HCT116 (cell line): ENCODE measurements around the gene CHIC1. TPM values are rescaled to one million over a fixed set of nuclear protein-coding genes. Genes with fewer than 3 reads are reported as not detected.

Source experiments
- ATAC-seq: fragments of 200-7000 bp; cut with Tn5 transposase; 2 replicates; pipeline ENCODE4 v1.9.1; 2020; ENCODE audit warnings: mild to moderate bottlenecking, moderate library complexity
- BruUV-seq: library from RNA; stranded (reverse); fragments of 400-500 nt; replicated peaks from 2 replicates; lab custom pipeline; 2021; lab: Mats Ljungman, UMichigan
- CTCF ChIA-PET: fragments of 300-600 bp; sonication (Branson Sonifier 250); formaldehyde crosslinking; loops from one replicate; lab custom pipeline; 2021; ENCODE audit warnings: antibody characterized with exemption; lab: Charles Lee
- POLR2A ChIA-PET: fragments of 300-600, 350-600 bp; sonication (Branson Sonifier 250); formaldehyde crosslinking; loops from one replicate; lab custom pipeline; 2021; ENCODE audit warnings: antibody characterized with exemption; lab: Charles Lee
- RAD21 ChIA-PET, 2 experiments: fragments of 300-600 bp; sonication (Branson Sonifier 250); formaldehyde crosslinking; loops; one replicate each; lab custom pipeline; 2023; ENCODE audit warnings: low total read pairs in 2 of 2; ENCODE audit not compliant: uncharacterized antibody in 2 of 2, unreplicated experiment in 2 of 2, low non-redundant PET in 1 of 2; lab: Charles Lee
- DNase-seq: peaks from one replicate; pipeline ENCODE4 v3.0.0-alpha.2; 2010; ENCODE audit warnings: low read depth, low spot score
- H2AFZ ChIP-seq: fragments of 200-600 bp; shearing (Covaris generic), sonication (generic); 2 replicates; pipeline ENCODE4 v1.6.1; 2017; ENCODE audit warnings: low read depth, mixed run types, mixed read lengths, antibody characterized with exemption, low read length; ENCODE audit not compliant: poor library complexity, severe bottlenecking
- H3K27ac ChIP-seq: 2 replicates; pipeline ENCODE4 v1.5.1; 2012; ENCODE audit warnings: low read depth, low read length
- H3K27me3 ChIP-seq: fragments of 200-600 bp; sonication (generic); 2 replicates; pipeline ENCODE4 v1.6.1; 2016; ENCODE audit warnings: mixed run types, low read length, mixed read lengths; ENCODE audit not compliant: insufficient read depth
- H3K36me3 ChIP-seq, 2 experiments: fragments of 200-500 bp in 1 of 2; fragments of 200-600 bp in 1 of 2; sonication (Bioruptor generic) in 1 of 2; sonication (generic) in 1 of 2; 2 replicates each; pipeline versions ENCODE4 v1.5.1 to v1.6.1; 2014 to 2016; ENCODE audit warnings: low read length in 2 of 2, inconsistent platforms in 1 of 2, mixed read lengths in 1 of 2, mixed run types in 1 of 2; ENCODE audit not compliant: insufficient read depth in 2 of 2, control insufficient read depth in 1 of 2
- H3K4me1 ChIP-seq, 2 experiments: fragments of 200-600 bp in 1 of 2; sonication (generic) in 1 of 2; 2 replicates each; pipeline versions ENCODE4 v1.5.1 to v1.6.1; 2012 to 2017; ENCODE audit warnings: low read length in 2 of 2, inconsistent platforms in 1 of 2, mild to moderate bottlenecking in 1 of 2, mixed read lengths in 1 of 2, mixed run types in 1 of 2, moderate library complexity in 1 of 2; ENCODE audit not compliant: insufficient read depth in 2 of 2, control insufficient read depth in 1 of 2
- H3K4me2 ChIP-seq: fragments of 200-600 bp; sonication (generic); 2 replicates; pipeline ENCODE4 v1.6.1; 2017; ENCODE audit warnings: mixed run types, low read length, mixed read lengths
- H3K4me3 ChIP-seq, 2 experiments: fragments of 200-600 bp in 1 of 2; sonication (generic) in 1 of 2; replicated peaks in 1 of 2; 2 replicates each; pipeline ENCODE4 v1.5.1; 2011 to 2016; ENCODE audit warnings: low read length in 2 of 2, control low read depth in 1 of 2, low read depth in 1 of 2, mild to moderate bottlenecking in 1 of 2, mixed read lengths in 1 of 2, mixed run types in 1 of 2
- H3K79me2 ChIP-seq: fragments of 200-600 bp; sonication (generic); 2 replicates; pipeline ENCODE4 v1.6.1; 2017; ENCODE audit warnings: mild to moderate bottlenecking, mixed run types, low read length, moderate library complexity, mixed read lengths; ENCODE audit not compliant: insufficient read depth
- H3K9ac ChIP-seq: fragments of 200-600 bp; sonication (generic); 2 replicates; pipeline ENCODE4 v1.6.1; 2016; ENCODE audit warnings: low read length, mixed read lengths
- H3K9me2 ChIP-seq: fragments of 200-600 bp; sonication (generic), shearing (Covaris generic); 2 replicates; pipeline ENCODE4 v1.6.1; 2017; ENCODE audit warnings: mixed run types, mild to moderate bottlenecking, moderate library complexity; ENCODE audit not compliant: insufficient read depth
- H3K9me3 ChIP-seq, 2 experiments: fragments of 200-500 bp in 1 of 2; fragments of 200-600 bp in 1 of 2; sonication (Bioruptor generic) in 1 of 2; sonication (generic) in 1 of 2; 2 replicates each; pipeline ENCODE4 v1.6.1; 2014 to 2017; ENCODE audit warnings: low read length in 2 of 2, mixed read lengths in 2 of 2, inconsistent platforms in 1 of 2, low read depth in 1 of 2, mild to moderate bottlenecking in 1 of 2, mixed run types in 1 of 2, moderate library complexity in 1 of 2; ENCODE audit not compliant: control insufficient read depth in 1 of 2, insufficient read depth in 1 of 2
- H4K20me1 ChIP-seq: fragments of 200-600 bp; sonication (generic), shearing (Covaris generic); 2 replicates; pipeline ENCODE4 v1.6.1; 2017; ENCODE audit warnings: mixed run types, mild to moderate bottlenecking, moderate library complexity; ENCODE audit not compliant: insufficient read depth
- ATF3 ChIP-seq: IDR thresholded peaks from 2 replicates; pipeline ENCODE4 v1.6.1; 2012
- CBX3 ChIP-seq: IDR thresholded peaks from 2 replicates; pipeline ENCODE4 v1.6.1; 2012; ENCODE audit warnings: low read depth
- CEBPB ChIP-seq: IDR thresholded peaks from 2 replicates; pipeline ENCODE4 v1.6.1; 2012; ENCODE audit warnings: low read depth
- CTCF ChIP-seq, 3 experiments: fragments of 200-600 bp in 1 of 3; sonication (generic) in 1 of 3; IDR thresholded peaks in 2 of 3; conservative IDR thresholded peaks in 1 of 3; 2 replicates each; pipeline ENCODE4 v1.5.1; 2012 to 2017; ENCODE audit warnings: low read depth in 2 of 3, low read length in 2 of 3, antibody characterized with exemption in 1 of 3, borderline replicate concordance in 1 of 3, control low read depth in 1 of 3, mild to moderate bottlenecking in 1 of 3, mixed read lengths in 1 of 3, mixed run types in 1 of 3, moderate library complexity in 1 of 3; ENCODE audit not compliant: insufficient read depth in 1 of 3
- EGR1 ChIP-seq: IDR thresholded peaks from 2 replicates; pipeline ENCODE4 v1.6.1; 2012; ENCODE audit warnings: low read depth
- ELF1 ChIP-seq: IDR thresholded peaks from 2 replicates; pipeline ENCODE4 v1.6.1; 2012; ENCODE audit warnings: low read depth, borderline replicate concordance
- EZH2phosphoT487 ChIP-seq: fragments of 200-600 bp; IDR thresholded peaks from 2 replicates; pipeline ENCODE4 v1.6.1; 2018; ENCODE audit warnings: antibody characterized with exemption, borderline replicate concordance
- FOSL1 ChIP-seq: IDR thresholded peaks from 2 replicates; pipeline ENCODE4 v1.6.1; 2012; ENCODE audit warnings: low read depth
- JUND ChIP-seq: IDR thresholded peaks from 2 replicates; pipeline ENCODE4 v1.6.1; 2012
- MAX ChIP-seq: IDR thresholded peaks from 2 replicates; pipeline ENCODE4 v1.6.1; 2012
- POLR2A ChIP-seq: IDR thresholded peaks from 2 replicates; pipeline ENCODE4 v1.7.0; 2011; ENCODE audit warnings: borderline replicate concordance; ENCODE audit not compliant: insufficient read depth, insufficient read length; ENCODE audit errors: extremely low read depth
- RAD21 ChIP-seq: IDR thresholded peaks from 2 replicates; pipeline ENCODE4 v1.6.1; 2012; ENCODE audit warnings: low read depth, mild to moderate bottlenecking
- REST ChIP-seq: IDR thresholded peaks from 2 replicates; pipeline ENCODE4 v1.6.1; 2012; ENCODE audit warnings: low read depth
- SIN3A ChIP-seq: IDR thresholded peaks from 2 replicates; pipeline ENCODE4 v1.6.1; 2012; ENCODE audit warnings: low read depth
- SP1 ChIP-seq: IDR thresholded peaks from 2 replicates; pipeline ENCODE4 v1.6.1; 2012; ENCODE audit warnings: low read depth
- SRF ChIP-seq: IDR thresholded peaks from 2 replicates; pipeline ENCODE4 v1.6.1; 2012; ENCODE audit warnings: low read depth
- TCF7L2 ChIP-seq: IDR thresholded peaks from 2 replicates; pipeline ENCODE4 v1.7.0; 2011; ENCODE audit warnings: borderline replicate concordance, inconsistent platforms; ENCODE audit not compliant: insufficient read depth, insufficient read length; ENCODE audit errors: extremely low read depth
- YY1 ChIP-seq: IDR thresholded peaks from 2 replicates; pipeline ENCODE4 v1.6.1; 2011; ENCODE audit warnings: low read length, low read depth, moderate library complexity, mild to moderate bottlenecking; ENCODE audit not compliant: insufficient replicate concordance; ENCODE audit errors: extremely low read depth
- ZBTB33 ChIP-seq: IDR thresholded peaks from 2 replicates; pipeline ENCODE4 v1.6.1; 2011; ENCODE audit warnings: mild to moderate bottlenecking, low read length, moderate library complexity; ENCODE audit not compliant: insufficient replicate concordance; ENCODE audit errors: extremely low read depth
- ZFX ChIP-seq: fragments of 450-650 bp; IDR thresholded peaks from 2 replicates; pipeline ENCODE4 v1.6.1; 2017
- intact Hi-C: fragments of 100-400 bp; cut with micrococcal nuclease; formaldehyde crosslinking; loops from 2 replicates; pipeline ENCODE4 v1.10.0; 2022
- total RNA-seq: library from RNA; stranded (reverse); gene quantifications from one replicate; pipeline ENCODE4 v1.2.1, GENCODE V29; 2021; ENCODE audit not compliant: unreplicated experiment

The CHIC1 gene
- total RNA-seq, 1 experiment from 2014 or later = 0.10 TPM

GRCh38 chrX:73561801-73562200 is 1.2 kb upstream of the CHIC1 start:
- Histone ChIP-seq H3K9ac (no peak overlapping the region), H3K27me3 (no peaks in the 10 kb centered on the region), H3K79me2 (no peaks in the 10 kb centered on the region), H3K4me2 (no peak overlapping the region), H3K4me1 (no peaks in the 10 kb centered on the region), H3K9me2 (no peaks in the 10 kb centered on the region), H2AFZ (no peak overlapping the region), H3K27ac (no peak overlapping the region), H3K4me3 (no peak overlapping the region), H3K36me3 (no peaks in the 10 kb centered on the region), H4K20me1 (no peaks in the 10 kb centered on the region), H3K9me3 (no peaks in the 10 kb centered on the region)
- ChIA-PET RAD21 (no interaction called here), POLR2A (no interaction called here), CTCF (no interaction called here)
- no peak for DNase-seq
- intact Hi-C loops = no loop called here
- BruUV-seq = no TSS peak
- no peak for TF ChIP-seq JUND
- TF ChIP-seq FOSL1 = no peak
- no peak for TF ChIP-seq SRF
- no peak for TF ChIP-seq ATF3
- TF ChIP-seq CBX3 = no peak
- no peak for TF ChIP-seq CEBPB
- TF ChIP-seq YY1 = no peak
- TF ChIP-seq TCF7L2 = no peak
- TF ChIP-seq ZFX = no peak
- TF ChIP-seq ELF1 = no peak
- no peak for TF ChIP-seq MAX
- TF ChIP-seq SIN3A = no peak
- no peak for TF ChIP-seq RAD21
- no peak for TF ChIP-seq POLR2A
- no peak for TF ChIP-seq EGR1
- no peak for TF ChIP-seq SP1
- no peak for TF ChIP-seq REST
- no peak for TF ChIP-seq CTCF (IDR thresholded peaks at IDR 0.05 in 2 of 3, conservative IDR thresholded peaks at IDR 0.05 in 1 of 3; ENCODE audit: borderline replicate concordance in 1 of 3, insufficient read depth in 1 of 3, low read depth in 2 of 3, low read length in 2 of 3)
- no peak for TF ChIP-seq ZBTB33
- TF ChIP-seq EZH2phosphoT487 = no peak
- ATAC-seq = no peak
